ENCODE data around the gene CCDC43.
"Not testable (repeated sequence)": the region's sequence is repeated elsewhere in the genome, so short reads cannot be mapped to it uniquely, and the experiment has no call there.

CCDC43 gene

GRCh38 chr17:44689477-44690217, at the start of gene CCDC43:
Gene CCDC43, minus strand, starts transcription at chr17:44689776. Its CDS starts 23 bp downstream, at chr17:44689753.
- peak; percentile 87 for DNase-seq

- DNase-seq = no peak
Measured at GRCh38 chr17:44738214-44738906, 48.8 kb upstream of the CCDC43 start.

- DNase-seq = no peak
Measured at GRCh38 chr17:44736551-44737240, 47.1 kb upstream of the CCDC43 start.

GRCh38 chr17:44734272-44734671, 44.7 kb upstream of the CCDC43 start:
- no peak for DNase-seq

- no peak for DNase-seq
Measured at GRCh38 chr17:44733753-44734152, 44.2 kb upstream of the CCDC43 start.

GRCh38 chr17:44726121-44726520, 36.5 kb upstream of the CCDC43 start:
- not testable (repeated sequence) for DNase-seq

- DNase-seq = no peak
Measured at GRCh38 chr17:44722254-44722653, 32.7 kb upstream of the CCDC43 start.

GRCh38 chr17:44719444-44719843, 29.9 kb upstream of the CCDC43 start:
- DNase-seq = no peak

GRCh38 chr17:44708401-44709263, 19.1 kb upstream of the CCDC43 start, which contains the start of gene DBF4B:
Gene DBF4B, plus strand, starts transcription at chr17:44708665. Its CDS starts 156 bp downstream, at chr17:44708821.
- DNase-seq = peak; percentile 83

GRCh38 chr17:44707755-44708400, 18.3 kb upstream of the CCDC43 start:
- no peak for DNase-seq

- DNase-seq = not testable (repeated sequence)
Measured at GRCh38 chr17:44700288-44700687, 10.7 kb upstream of the CCDC43 start.

- no peak for DNase-seq
Measured at GRCh38 chr17:44693609-44694008, 4.0 kb upstream of the CCDC43 start.

GRCh38 chr17:44690746-44691306, 1.2 kb upstream of the CCDC43 start:
- DNase-seq = not testable (repeated sequence)

- DNase-seq = no peak
Measured at GRCh38 chr17:44688675-44689476, 700 bp downstream of the CCDC43 start.

GRCh38 chr17:44688200-44688599, 1.4 kb downstream of the CCDC43 start:
- no peak for DNase-seq

- DNase-seq = no peak
Measured at GRCh38 chr17:44687756-44688155, 1.8 kb downstream of the CCDC43 start.

- DNase-seq = not testable (repeated sequence)
Measured at GRCh38 chr17:44683303-44683702, 6.3 kb downstream of the CCDC43 start.

- no peak for DNase-seq
Measured at GRCh38 chr17:44677136-44677535, 12.4 kb downstream of the CCDC43 start.

GRCh38 chr17:44673893-44674292, 15.7 kb downstream of the CCDC43 start:
- no peak for DNase-seq

GRCh38 chr17:44672479-44673093, 17.0 kb downstream of the CCDC43 start:
- no peak for DNase-seq
